A549 treated with Mapracorat at 1 μM for 4 hours (cell line): ENCODE results near the gene DIS3. TPM values are rescaled to one million over a fixed set of nuclear protein-coding genes. Genes with fewer than 3 reads are reported as not detected.

Experiments used
- total RNA-seq: library from RNA; stranded (reverse); fragments of 200-300 nt; extraction: Qiagen RNA extraction; gene quantifications from 5 replicates; pipeline ENCODE4 v1.2.3, GENCODE V29; 2022

Gene DIS3
- 18.2 to 20.8 TPM (median 18.7 TPM) in 5 replicates for total RNA-seq

GRCh38 chr13:72781451-72782439, at the start of gene DIS3, which contains the start of gene PIBF1:
Gene DIS3, minus strand, starts transcription at chr13:72781900. Its CDS starts 68 bp downstream, at chr13:72781832.
Gene PIBF1, plus strand, starts transcription at chr13:72782133. Its CDS starts 1,337 bp downstream, at chr13:72783470.

GRCh38 chr13:72727417-72728289, 54.0 kb downstream of the DIS3 start, which contains the start of the genes BORA and MZT1:
Gene BORA, plus strand, starts transcription at chr13:72727923. Its CDS starts 1,018 bp downstream, at chr13:72728941.
Gene MZT1, minus strand, starts transcription at chr13:72727629. Its CDS starts 27 bp downstream, at chr13:72727602.

Other genes with a start within 250 kb of the DIS3 start
- gene MZT1, start 54.3 kb downstream of the DIS3 start, total RNA-seq: 8.8 to 12.6 TPM (median 10.8 TPM) in 5 replicates
- 6.8 to 9.2 TPM (median 7.6 TPM) in 5 replicates for gene BORA, start 54.0 kb downstream of the DIS3 start, total RNA-seq
- 3.8 to 7.8 TPM (median 4.2 TPM) in 5 replicates for gene PIBF1, start 233 bp upstream of the DIS3 start, total RNA-seq